Karpas-422 (cell line): ENCODE measurements around the gene ARPC5. TPM values are rescaled to one million over a fixed set of nuclear protein-coding genes. Genes with fewer than 3 reads are reported as not detected.

Source experiments
- DNase-seq: peaks from one replicate; pipeline ENCODE4 v3.0.0-alpha.2; 2015
- H2AFZ ChIP-seq: fragments of 200-600 bp; sonication (generic); 2 replicates; pipeline ENCODE4 v1.6.1; 2014; ENCODE audit warnings: antibody characterized with exemption, low read length, mixed read lengths
- H3K27ac ChIP-seq: fragments of 200-600 bp; sonication (generic); 2 replicates; pipeline ENCODE4 v1.5.1; 2014; ENCODE audit warnings: mild to moderate bottlenecking, low read length, moderate library complexity
- H3K27me3 ChIP-seq: fragments of 200-600 bp; sonication (generic); 2 replicates; pipeline ENCODE4 v1.6.1; 2014; ENCODE audit warnings: low read length, mixed read lengths
- H3K36me3 ChIP-seq: fragments of 200-600 bp; sonication (generic); 2 replicates; pipeline ENCODE4 v1.6.1; 2014; ENCODE audit warnings: low read length, mixed read lengths; ENCODE audit not compliant: insufficient read depth
- H3K4me1 ChIP-seq: fragments of 200-600 bp; sonication (generic); 2 replicates; pipeline ENCODE4 v1.6.1; 2014; ENCODE audit warnings: mild to moderate bottlenecking, low read length, mixed read lengths
- H3K4me2 ChIP-seq: fragments of 200-600 bp; sonication (generic); 2 replicates; pipeline ENCODE4 v1.6.1; 2014; ENCODE audit warnings: low read length, low read depth, mild to moderate bottlenecking; ENCODE audit not compliant: poor library complexity, severe bottlenecking
- H3K4me3 ChIP-seq: fragments of 200-600 bp; sonication (generic); 2 replicates; pipeline ENCODE4 v1.5.1; 2014; ENCODE audit warnings: mild to moderate bottlenecking, antibody characterized with exemption, low read length, mixed read lengths
- H3K79me2 ChIP-seq: fragments of 200-600 bp; sonication (generic); 2 replicates; pipeline ENCODE4 v1.6.1; 2014; ENCODE audit warnings: mild to moderate bottlenecking, low read length, mixed read lengths
- H3K9ac ChIP-seq: fragments of 200-600 bp; sonication (generic); 2 replicates; pipeline ENCODE4 v1.6.0; 2014; ENCODE audit warnings: low read length
- H3K9me2 ChIP-seq: fragments of 200-600 bp; sonication (generic), shearing (Covaris generic); replicated peaks from 2 replicates; pipeline ENCODE4 v1.6.0; 2014; ENCODE audit warnings: mild to moderate bottlenecking, low read length, moderate library complexity; ENCODE audit not compliant: insufficient read depth
- H3K9me3 ChIP-seq: fragments of 300-700, 200-600 bp; sonication (generic); 2 replicates; pipeline ENCODE4 v1.6.1; 2014; ENCODE audit warnings: low read length, mixed read lengths
- H4K20me1 ChIP-seq: fragments of 200-600 bp; sonication (generic); 2 replicates; pipeline ENCODE4 v1.6.1; 2014; ENCODE audit warnings: mild to moderate bottlenecking, antibody characterized with exemption, low read length, low read depth; ENCODE audit not compliant: insufficient read depth
- total RNA-seq: library from RNA; depleted of rRNA; stranded (reverse); fragments of >200 nt; shearing (Covaris generic); gene quantifications from 2 replicates; pipeline ENCODE4 v1.2.3, GENCODE V29; 2014; ENCODE audit warnings: low replicate concordance

ARPC5 gene
- total RNA-seq, 1 experiment from 2014 or later = 238 TPM

DNA sequence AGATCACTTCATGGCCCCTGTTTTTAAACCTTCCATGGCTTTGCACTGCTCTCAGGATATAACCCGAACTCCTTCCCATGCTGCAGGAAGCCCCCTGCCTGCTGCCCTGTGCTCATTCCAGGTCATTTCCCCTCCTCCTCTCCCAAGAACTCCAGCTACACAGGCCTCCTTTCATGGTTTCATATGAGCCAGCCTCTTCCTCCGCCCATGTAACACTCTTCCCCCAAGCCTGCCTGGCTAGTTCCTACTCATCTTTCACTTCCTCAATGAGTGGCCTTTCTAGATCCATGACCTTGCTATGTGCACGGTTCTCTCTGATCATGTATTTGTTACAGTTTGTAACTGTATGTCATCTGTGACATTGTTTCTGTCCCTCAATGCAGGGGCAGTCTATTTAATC, 42.2 kb downstream of the ARPC5 start:
- H3K4me1 ChIP-seq = peaks cover 49% of the 10 kb centered on the region
- H3K27ac ChIP-seq = no peak overlapping the region
- no peaks in the 10 kb centered on the region for H3K9me2 ChIP-seq
- peak overlapping the region; percentile 20; the same call in 1 of the 2 replicates for H3K4me3 ChIP-seq
- peak; percentile 80 for DNase-seq
- H3K4me2 ChIP-seq = peak overlapping the region; percentile 57
- no peaks in the 10 kb centered on the region for H4K20me1 ChIP-seq
- H3K9me3 ChIP-seq = no peaks in the 10 kb centered on the region
- H3K79me2 ChIP-seq = no peaks in the 10 kb centered on the region
- no peaks in the 10 kb centered on the region for H3K36me3 ChIP-seq
- H3K9ac ChIP-seq = peak overlapping the region; percentile 31; the same call in 1 of the 2 replicates
- peak overlapping the region; percentile 46; the same call in 1 of the 2 replicates for H2AFZ ChIP-seq
- H3K27me3 ChIP-seq = no peaks in the 10 kb centered on the region

DNA sequence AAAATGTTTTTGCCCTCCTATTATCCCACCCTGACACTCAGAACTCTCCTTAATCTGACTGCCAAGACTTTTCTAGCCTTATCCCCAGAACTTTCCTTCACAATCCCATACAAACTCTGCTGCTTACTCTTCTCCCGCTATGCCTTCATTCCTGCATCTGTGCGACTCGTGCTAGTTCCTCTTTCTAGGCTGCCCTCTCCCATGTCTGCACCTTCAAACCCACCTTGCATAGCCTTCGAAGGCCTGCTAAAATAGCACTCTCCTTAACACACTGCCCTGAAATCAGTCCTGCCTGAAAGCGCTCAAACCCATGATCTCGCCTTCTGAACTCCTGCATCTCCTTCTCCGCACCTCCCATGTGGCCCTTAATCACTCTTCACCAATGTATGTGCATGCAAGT, 42.9 kb downstream of the ARPC5 start:
- H3K9me3 ChIP-seq = no peaks in the 10 kb centered on the region
- H3K27me3 ChIP-seq = no peaks in the 10 kb centered on the region
- H3K9me2 ChIP-seq = no peaks in the 10 kb centered on the region
- H3K36me3 ChIP-seq = no peaks in the 10 kb centered on the region
- H3K4me1 ChIP-seq = peaks cover 49% of the 10 kb centered on the region
- peak; percentile 69 for DNase-seq
- H3K79me2 ChIP-seq = no peaks in the 10 kb centered on the region
- H4K20me1 ChIP-seq = no peaks in the 10 kb centered on the region
- H3K27ac ChIP-seq = no peak overlapping the region
- peak overlapping the region; percentile 46; the same call in 1 of the 2 replicates for H2AFZ ChIP-seq
- H3K4me3 ChIP-seq = peak overlapping the region; percentile 20; the same call in 1 of the 2 replicates
- peak overlapping the region; percentile 57 for H3K4me2 ChIP-seq
- peak overlapping the region; percentile 31; the same call in 1 of the 2 replicates for H3K9ac ChIP-seq

DNA sequence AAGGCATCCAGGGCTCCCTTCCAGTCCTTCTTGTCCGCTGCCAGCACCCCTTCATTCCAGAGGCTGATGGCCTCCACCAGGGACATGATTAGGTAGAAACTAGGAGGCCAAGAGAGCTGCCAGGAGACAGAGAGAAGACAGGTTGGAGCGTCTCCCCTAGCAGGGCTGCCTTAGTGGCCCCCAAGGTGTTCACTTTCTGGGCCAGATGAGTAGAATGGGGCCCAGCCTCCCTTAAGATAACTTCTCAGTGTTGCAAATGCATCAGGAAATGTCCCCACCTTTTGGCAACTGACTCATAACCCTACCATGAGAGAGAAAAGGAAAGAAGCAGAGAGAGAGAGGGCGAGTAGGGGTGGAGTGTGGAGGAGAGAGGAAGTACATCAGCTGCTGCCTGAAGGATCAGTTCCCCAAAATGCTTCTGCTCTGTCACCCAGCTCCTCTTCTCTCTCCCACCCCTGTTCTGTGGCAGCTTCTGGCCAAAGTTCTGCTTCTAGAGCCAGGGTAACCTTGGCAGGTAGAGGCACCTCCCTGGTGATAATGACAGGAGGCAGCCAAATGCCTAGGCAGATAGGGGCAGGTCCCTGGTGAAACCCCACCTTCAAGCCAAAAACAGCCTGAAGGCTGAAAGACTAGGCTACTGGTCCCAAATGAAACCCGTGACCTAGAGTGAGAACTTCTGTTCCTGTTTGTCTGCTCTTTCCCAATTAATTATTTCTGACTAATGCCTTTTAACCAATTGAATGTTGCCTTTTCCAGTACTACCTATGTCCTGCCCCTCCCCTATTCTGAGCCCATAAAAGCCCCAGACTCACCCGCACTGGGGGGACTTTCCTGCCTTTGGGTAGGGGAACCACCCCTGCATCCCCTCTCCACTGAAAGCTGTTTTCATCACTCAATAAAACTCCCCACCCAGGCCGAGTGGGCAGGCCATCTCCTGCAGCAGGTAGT, 45.1 kb downstream of the ARPC5 start, which contains the start of gene NCF2:
Gene NCF2, minus strand, starts transcription at position 216 of the 948 bp plus-strand sequence. Its CDS starts 130 bp downstream, at position 86.
- peak within 1 kb of the TSS; percentile 53 for H3K4me3 ChIP-seq
- H3K79me2 ChIP-seq = no peaks in the 10 kb centered on the region
- no peaks in the 10 kb centered on the region for H4K20me1 ChIP-seq
- H3K27me3 ChIP-seq = no peaks in the 10 kb centered on the region
- H3K9me2 ChIP-seq = no peaks in the 10 kb centered on the region
- H3K4me2 ChIP-seq = peak within 1 kb of the TSS; percentile 70
- H3K9me3 ChIP-seq = no peaks in the 10 kb centered on the region
- H3K27ac ChIP-seq = peak within 1 kb of the TSS; percentile 66
- H3K36me3 ChIP-seq = no peaks in the 10 kb centered on the region
- H3K9ac ChIP-seq = peak within 1 kb of the TSS; percentile 58
- H3K4me1 ChIP-seq = peaks cover 49% of the 10 kb centered on the region
- H2AFZ ChIP-seq = peak within 1 kb of the TSS; percentile 93
- DNase-seq = peak; percentile 91

DNA sequence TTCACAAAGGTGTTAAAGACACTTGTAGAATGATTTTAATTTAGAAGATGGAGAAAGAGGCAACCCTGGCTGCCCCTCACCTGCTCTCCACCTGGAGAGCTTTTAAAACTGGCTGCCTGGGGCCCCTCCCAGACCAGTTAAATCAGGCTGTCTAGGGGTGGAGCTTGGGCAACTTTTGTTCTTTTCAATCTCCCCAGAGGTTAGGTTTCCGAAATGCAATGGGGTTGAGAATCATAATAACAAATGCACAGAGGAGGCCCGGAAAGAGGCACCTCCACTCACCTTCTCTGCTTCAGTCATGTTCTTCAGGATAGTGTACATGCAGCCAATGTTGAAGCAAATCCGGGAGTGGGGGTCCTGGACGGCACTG, 45.7 kb downstream of the ARPC5 start:
- peak overlapping the region; percentile 58 for H3K9ac ChIP-seq
- H3K4me1 ChIP-seq = peaks cover 52% of the 10 kb centered on the region
- H3K9me3 ChIP-seq = no peaks in the 10 kb centered on the region
- no peaks in the 10 kb centered on the region for H3K27me3 ChIP-seq
- H3K36me3 ChIP-seq = no peaks in the 10 kb centered on the region
- no peaks in the 10 kb centered on the region for H4K20me1 ChIP-seq
- H3K4me2 ChIP-seq = peak overlapping the region; percentile 70
- H3K27ac ChIP-seq = peak overlapping the region; percentile 66
- DNase-seq = peak; percentile 53
- peak overlapping the region; percentile 53 for H3K4me3 ChIP-seq
- H3K9me2 ChIP-seq = no peaks in the 10 kb centered on the region
- H3K79me2 ChIP-seq = no peaks in the 10 kb centered on the region
- H2AFZ ChIP-seq = peak overlapping the region; percentile 93

DNA sequence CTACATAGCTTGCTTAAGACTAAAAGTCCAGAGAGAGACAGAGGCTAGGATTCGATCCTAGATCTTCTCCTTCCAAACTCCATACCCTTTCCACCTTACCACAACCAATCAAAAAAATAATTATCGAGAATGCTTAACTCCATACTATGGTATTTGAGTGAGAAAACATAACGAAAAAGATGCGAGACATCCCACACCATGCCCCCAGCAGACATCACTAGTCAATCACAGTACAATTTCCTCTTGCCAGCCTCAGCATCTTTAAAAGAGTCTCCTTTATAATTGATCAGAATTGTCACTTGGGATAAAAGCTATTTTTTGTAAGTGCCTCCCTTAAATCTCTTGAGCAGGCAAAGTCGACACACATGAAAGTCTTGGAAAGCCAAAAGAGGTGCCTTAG, 46.2 kb downstream of the ARPC5 start:
- Histone ChIP-seq H3K9me3 (no peaks in the 10 kb centered on the region), H3K36me3 (no peaks in the 10 kb centered on the region), H3K79me2 (no peaks in the 10 kb centered on the region), H3K4me2 (peak overlapping the region; percentile 70), H3K9ac (no peak overlapping the region), H3K27ac (no peak overlapping the region), H3K27me3 (no peaks in the 10 kb centered on the region), H4K20me1 (no peaks in the 10 kb centered on the region), H3K9me2 (no peaks in the 10 kb centered on the region), H2AFZ (0 out of 2 replicates have a peak overlapping the region, but pooled peaks have one; percentile 93), H3K4me1 (peaks cover 56% of the 10 kb centered on the region), H3K4me3 (peak overlapping the region; percentile 53; the same call in 1 of the 2 replicates)
- DNase-seq = no peak

DNA sequence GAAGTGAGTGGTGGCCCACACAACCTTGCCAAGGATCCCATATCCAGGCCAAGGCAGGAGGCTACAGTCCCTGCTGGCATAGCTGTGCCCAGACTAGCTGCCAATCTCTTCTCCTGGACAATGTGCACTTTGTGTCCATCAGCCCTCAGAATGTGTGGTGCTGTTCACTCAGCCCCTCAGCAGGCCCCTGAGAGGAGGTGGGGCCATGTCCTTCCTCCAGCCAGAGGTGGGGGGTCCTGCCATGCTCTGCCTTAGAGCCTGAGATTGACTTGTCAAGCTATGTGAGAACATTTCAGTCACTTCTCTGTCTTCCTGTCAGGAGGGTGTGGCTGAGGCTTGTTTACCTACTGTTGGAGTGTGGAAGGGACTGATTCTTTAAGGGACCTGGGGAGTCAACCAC, 46.8 kb downstream of the ARPC5 start:
- Histone ChIP-seq H3K4me3 (no peak overlapping the region), H3K9me2 (no peaks in the 10 kb centered on the region), H2AFZ (no peak overlapping the region), H3K4me2 (no peak overlapping the region), H4K20me1 (no peaks in the 10 kb centered on the region), H3K79me2 (no peaks in the 10 kb centered on the region), H3K4me1 (peaks cover 61% of the 10 kb centered on the region), H3K27me3 (no peaks in the 10 kb centered on the region), H3K27ac (no peak overlapping the region), H3K36me3 (no peaks in the 10 kb centered on the region), H3K9me3 (no peaks in the 10 kb centered on the region), H3K9ac (no peak overlapping the region)
- DNase-seq = no peak

DNA sequence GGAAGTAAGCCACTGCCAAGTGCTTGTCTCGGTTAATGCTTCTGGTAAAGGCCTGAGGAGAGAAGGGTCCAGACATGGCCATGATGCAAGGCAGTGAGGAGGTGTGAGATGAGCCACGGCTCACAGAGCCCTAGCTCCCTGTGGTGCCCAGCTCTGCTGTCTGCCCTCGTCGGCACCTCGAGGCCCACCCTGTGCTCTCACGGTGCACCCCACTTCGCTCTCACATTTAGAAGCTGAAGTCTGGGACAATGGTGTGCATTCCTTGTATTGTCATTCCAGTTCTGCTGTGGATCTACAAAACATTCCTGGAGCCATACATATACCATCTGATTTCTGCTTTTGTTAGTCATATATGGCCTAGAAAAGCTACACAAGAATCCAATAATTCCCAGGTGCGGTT, 48.7 kb downstream of the ARPC5 start:
- no peak overlapping the region for H2AFZ ChIP-seq
- H3K9me3 ChIP-seq = no peaks in the 10 kb centered on the region
- H3K4me3 ChIP-seq = no peak overlapping the region
- H3K4me2 ChIP-seq = no peak overlapping the region
- no peaks in the 10 kb centered on the region for H3K27me3 ChIP-seq
- H3K79me2 ChIP-seq = no peaks in the 10 kb centered on the region
- H3K9me2 ChIP-seq = no peaks in the 10 kb centered on the region
- H3K4me1 ChIP-seq = peaks cover 43% of the 10 kb centered on the region
- no peaks in the 10 kb centered on the region for H3K36me3 ChIP-seq
- no peak overlapping the region for H3K9ac ChIP-seq
- H4K20me1 ChIP-seq = no peaks in the 10 kb centered on the region
- no peak for DNase-seq
- H3K27ac ChIP-seq = no peak overlapping the region

DNA sequence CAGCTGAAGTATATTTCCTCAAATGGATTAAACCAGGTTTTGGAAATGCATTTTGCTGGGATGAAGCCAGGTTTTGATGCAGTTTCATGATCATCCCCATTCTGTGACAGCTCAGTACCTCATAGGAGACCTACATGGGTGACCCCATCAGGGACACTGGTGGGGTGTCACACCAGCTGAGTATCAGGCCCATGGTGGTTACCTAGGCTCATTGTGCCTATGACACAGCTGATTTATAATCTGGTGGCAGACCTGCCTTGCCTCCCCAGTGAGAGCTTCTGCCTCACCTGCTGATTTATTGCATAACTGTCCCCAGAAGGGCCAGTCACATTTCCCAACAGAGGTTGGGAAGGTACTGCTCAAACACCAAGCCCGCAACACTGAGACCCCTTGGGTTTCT, 49.1 kb downstream of the ARPC5 start:
- Histone ChIP-seq H3K9ac (no peak overlapping the region), H4K20me1 (no peaks in the 10 kb centered on the region), H3K79me2 (no peaks in the 10 kb centered on the region), H3K4me1 (peaks cover 38% of the 10 kb centered on the region), H3K27ac (no peak overlapping the region), H3K36me3 (no peaks in the 10 kb centered on the region), H3K4me3 (no peak overlapping the region), H3K27me3 (no peaks in the 10 kb centered on the region), H3K4me2 (no peak overlapping the region), H2AFZ (no peak overlapping the region), H3K9me2 (no peaks in the 10 kb centered on the region), H3K9me3 (no peaks in the 10 kb centered on the region)
- DNase-seq = no peak
